ENCODE data around the gene NUFIP1.

GRCh38 chr13:44989071-44989889, at the start of gene NUFIP1, which contains the start of gene GPALPP1:
- peak in 1 of 3 experiments; percentile 25 for TF ChIP-seq CTCF (optimal IDR thresholded peaks at IDR 0.05 in 1 of 3, IDR thresholded peaks at IDR 0.05 in 1 of 3, conservative IDR thresholded peaks at IDR 0.05 in 1 of 3; ENCODE audit: extremely low read depth in 1 of 3, insufficient read depth in 2 of 3, low read length in 3 of 3)
- no peak for TF ChIP-seq EZH2 (IDR thresholded peaks at IDR 0.05; ENCODE audit: low read length)
